Measurements from ENCODE around the gene MPZL3.
"Not testable (repeated sequence)": the region's sequence is repeated elsewhere in the genome, so short reads cannot be mapped to it uniquely, and the experiment has no call there.

MPZL3 gene

GRCh38 chr11:118212781-118213191, 39.4 kb downstream of the MPZL3 start:
- no peak for DNase-seq (ENCODE audit: low read depth)

DNA sequence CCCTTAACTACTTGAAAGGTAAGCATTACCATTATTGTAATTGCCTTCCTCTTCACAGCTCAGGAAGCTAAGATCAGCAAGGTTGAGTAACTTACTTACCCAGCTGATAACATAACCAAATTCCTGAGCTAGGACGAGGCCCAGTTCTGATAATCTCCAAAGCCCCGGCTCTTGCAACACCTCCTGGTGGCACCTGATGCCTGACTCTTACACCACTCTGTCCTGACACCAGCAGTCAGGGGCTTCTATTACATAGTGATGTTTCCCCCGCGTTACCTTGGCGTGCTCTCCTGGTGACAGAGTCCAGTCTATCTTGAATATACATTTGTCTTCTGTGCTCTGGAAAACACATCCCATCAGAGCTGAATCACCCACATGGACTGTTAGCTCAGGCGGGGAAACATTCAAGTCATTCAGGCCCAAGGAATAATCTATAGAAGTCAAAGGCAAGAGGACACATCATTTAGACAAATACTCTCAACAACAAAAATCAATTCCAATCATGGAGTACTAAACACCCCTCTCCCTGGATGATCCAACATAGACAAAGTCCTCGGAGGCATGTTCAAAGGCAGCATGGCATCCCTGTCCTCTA, 39.9 kb downstream of the MPZL3 start:
- no peak for DNase-seq (ENCODE audit: low read depth)

GRCh38 chr11:118211006-118211405, 41.2 kb downstream of the MPZL3 start:
- no peak for DNase-seq (ENCODE audit: low read depth)

DNA sequence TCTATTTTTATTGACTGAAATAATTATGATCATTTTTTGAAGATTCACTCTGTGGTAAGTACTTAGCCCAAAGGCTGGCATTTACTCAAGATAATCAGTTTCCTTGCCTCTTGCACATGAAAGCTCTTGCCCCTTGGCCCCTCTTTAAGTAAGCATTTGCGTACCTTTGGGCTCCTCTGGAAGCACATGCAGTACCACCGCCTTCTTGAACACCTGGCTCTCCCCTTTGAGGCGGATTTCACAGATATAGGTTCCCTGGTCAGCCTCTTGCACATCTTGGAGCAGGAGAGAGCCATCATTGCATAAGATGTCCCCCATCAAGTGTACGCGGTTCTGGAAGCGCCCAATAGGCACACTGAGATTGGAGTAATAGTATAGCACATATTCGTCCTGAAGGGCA, 41.8 kb downstream of the MPZL3 start:
- DNase-seq (ENCODE audit: low read depth) = no peak

GRCh38 chr11:118209033-118209432, 43.1 kb downstream of the MPZL3 start:
- DNase-seq (ENCODE audit: low read depth) = no peak

DNA sequence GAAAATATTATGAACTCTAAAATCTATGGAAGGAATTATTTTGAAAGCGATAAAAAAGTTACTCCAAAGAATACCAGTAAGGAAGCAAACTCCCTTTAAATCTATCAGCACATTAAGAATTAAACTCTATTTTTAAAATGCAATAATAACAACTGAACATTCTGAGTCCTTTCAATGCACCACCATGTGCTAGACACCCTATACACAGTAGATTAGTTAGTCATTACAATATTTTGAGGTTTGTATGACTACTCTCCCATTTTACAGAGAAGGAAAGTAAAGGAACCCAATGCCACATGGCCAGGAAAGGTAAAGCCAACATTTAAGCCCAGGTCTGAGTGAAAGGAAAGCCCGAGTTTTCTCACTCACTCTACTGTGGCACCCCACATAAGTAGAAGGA, 45.1 kb downstream of the MPZL3 start:
- DNase-seq (ENCODE audit: low read depth) = no peak

DNA sequence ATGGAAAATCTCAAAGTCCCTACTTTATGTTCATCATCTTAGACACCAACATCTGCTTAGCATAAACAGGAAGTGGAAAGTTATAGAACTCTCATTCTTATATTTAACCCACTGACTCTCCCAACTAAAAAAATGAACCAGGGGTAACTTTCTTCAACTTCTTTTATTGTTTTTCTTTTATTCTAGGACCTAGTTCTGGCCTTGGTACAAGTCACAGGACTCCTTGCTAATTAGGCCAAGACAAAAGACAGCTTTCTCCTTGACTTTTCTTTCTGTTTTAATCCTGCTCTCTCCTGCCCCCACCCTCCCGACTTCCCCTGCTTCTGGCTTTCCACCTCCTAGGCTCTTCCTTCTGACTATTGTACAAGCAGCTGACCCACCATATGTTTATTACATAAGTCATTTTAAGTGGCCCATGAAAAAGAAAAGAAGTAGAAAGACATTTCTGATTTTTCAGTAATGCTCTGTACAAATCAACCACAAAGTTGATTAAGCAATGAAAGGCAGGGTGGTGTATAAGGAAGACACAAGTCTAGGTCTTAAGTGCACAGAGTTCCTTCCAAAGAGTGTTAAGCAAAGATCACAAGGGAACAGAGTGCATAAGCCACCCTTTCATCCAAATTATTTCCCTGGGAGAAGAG, 45.7 kb downstream of the MPZL3 start:
- DNase-seq (ENCODE audit: low read depth) = no peak

GRCh38 chr11:118205606-118206378, 46.4 kb downstream of the MPZL3 start:
- no peak for DNase-seq (ENCODE audit: low read depth)

DNA sequence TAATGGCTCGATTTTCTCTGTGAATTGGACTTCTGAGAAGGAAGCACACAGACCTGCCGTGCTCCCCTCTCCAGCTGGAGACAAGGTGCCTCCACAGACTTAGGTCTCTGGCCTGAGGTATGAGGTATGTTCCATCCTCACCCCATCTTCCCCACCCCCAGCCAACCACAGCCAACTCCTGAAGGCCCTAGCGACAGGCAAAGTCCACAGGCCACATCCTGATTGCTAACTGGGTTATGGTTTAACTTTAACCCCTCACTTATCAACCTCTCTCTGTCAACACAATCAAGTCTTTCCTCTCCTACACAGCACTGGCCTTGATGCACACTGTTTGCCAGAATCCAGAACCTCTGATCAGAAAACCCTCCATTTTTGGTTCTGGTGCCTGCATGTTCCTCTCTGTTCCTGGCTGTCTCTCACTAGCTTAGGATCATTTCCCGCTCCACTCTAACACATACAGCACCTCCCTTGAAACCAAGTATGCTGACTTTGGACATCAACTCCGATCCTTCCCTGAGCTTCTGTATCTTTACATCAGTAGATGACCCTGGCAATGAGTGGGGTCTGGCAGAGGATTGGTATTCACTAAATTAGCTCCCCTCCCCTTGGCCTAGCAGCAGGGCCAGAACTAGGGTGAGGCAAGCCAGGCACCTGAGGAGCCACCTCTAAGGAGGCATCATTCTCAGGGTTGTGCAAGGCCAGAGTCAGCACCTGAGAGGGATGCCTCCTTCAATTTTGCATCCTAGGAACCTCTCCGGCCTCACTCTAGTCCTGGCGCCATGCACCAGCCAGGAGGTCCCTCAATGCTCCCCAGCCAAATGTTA, 49.4 kb downstream of the MPZL3 start:
- no peak for DNase-seq (ENCODE audit: low read depth)

DNA sequence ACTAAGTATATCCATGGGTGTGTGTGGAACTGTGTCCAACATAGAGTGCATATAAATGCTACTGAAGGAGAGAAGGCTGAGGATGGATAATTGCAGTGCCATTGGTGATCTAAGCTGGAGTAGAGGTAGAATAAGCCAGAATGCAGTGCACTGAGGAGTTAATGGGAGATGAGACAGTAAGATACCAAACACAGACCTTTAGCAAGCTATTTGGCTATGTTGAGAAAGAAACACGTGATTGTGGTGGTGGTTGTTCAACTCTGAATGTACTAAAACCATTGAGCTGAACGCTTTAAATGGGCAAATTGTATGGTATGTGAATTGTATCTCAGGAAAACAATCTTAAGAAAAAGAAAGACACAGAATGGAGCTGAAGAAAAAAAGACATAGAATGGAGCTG, 50.2 kb downstream of the MPZL3 start:
- no peak for DNase-seq (ENCODE audit: low read depth)

DNA sequence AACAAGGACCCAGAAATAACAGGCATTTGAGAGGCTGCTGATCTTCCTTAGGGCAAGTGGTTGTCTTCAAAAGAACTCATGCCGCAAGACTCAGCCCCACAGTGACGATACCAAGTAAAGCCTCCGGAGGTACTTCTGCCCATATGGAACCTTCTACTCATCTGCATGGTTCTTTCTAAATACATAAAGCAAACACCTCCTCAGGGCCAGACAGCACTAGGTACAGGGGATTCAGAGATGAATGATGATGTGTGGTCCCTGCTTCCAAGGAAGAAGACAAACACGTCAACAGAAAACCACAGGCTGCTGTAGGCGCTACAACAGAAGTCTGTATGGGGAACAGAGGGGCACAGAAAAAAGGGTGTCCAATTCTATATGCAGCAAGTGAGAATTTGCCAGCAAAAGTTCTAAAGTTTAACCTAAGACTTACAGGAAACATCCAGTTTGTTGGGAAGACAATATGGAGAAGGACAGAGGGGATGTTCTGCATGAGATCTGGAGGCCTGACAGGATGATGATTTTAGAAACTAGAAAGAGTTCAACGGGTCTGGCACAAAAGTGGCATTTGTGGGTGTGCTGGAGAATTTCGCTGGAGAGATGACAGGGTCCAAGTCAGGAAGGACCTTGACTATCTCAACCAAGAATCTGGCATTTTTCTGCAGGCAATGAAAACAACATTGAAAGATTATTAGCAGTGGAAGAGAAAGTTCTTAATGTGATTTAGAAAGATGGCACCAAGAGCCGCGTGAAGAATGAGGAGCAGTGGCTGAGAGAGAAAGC, 51.1 kb downstream of the MPZL3 start:
- no peak for DNase-seq (ENCODE audit: low read depth)

GRCh38 chr11:118200497-118200896, 51.7 kb downstream of the MPZL3 start:
- DNase-seq (ENCODE audit: low read depth) = no peak

GRCh38 chr11:118199135-118199534, 53.0 kb downstream of the MPZL3 start:
- no peak for DNase-seq (ENCODE audit: low read depth)

GRCh38 chr11:118198370-118198769, 53.8 kb downstream of the MPZL3 start:
- DNase-seq (ENCODE audit: low read depth) = peak; percentile 80

DNA sequence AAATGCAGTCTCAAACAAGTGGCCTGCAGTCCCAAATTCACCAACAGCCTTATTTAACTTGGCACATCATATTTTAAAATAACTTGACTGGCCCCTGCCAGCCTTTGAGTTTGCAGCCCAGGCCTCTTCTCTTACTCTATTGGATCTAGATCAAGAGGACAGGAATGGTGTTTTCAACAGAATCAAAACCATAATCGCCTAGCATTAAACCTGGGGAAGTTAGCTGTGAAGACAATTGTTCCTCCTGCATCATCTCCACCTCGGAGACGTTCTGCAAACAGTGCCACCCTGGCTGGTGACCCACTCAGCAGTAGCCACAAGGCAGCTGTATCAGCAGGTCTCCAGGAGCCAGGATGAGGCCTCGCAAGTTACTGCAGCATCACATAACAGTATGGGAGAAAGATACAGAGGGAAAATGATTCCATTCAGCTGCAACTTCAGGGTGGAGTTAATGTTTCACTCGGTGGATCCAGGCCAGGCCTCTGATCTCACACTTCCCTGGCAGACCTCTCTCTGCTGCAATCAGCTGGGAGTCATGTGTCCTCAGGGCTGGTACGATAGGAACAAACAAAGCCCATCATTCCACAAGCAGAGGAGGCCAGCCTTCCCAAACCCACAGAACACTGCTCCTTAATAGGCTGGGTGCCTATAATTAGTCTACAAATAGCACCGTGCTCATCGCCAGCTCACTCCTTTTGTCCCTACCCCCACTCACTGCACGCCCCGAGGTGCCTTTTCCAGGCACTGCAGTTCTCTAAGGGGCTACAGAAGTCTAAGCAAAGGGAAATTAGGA, 57.1 kb downstream of the MPZL3 start:
- DNase-seq (ENCODE audit: low read depth) = no peak

- DNase-seq (ENCODE audit: low read depth) = no peak
Measured at GRCh38 chr11:118193910-118194566, 58.1 kb downstream of the MPZL3 start.

DNA sequence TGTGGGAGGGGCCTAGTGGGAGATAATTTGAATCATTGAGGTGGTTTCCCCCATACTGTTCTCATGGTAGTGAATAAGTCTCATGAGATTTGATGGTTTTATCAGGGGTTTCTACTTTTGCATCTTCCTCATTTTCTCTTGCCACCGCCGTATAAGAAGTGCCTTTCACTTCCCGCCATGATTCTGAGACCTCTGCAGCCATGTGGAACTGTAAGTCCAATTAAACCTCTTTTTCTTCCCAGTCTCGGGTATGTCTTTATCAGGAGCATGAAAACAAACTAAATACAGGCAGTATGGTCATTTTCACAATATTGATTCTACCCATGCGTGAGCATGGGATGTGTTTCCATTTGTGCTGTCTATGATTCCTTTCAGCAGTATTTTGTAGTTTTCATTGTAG, 59.3 kb downstream of the MPZL3 start:
- not testable (repeated sequence) for DNase-seq (ENCODE audit: low read depth)

- not testable (repeated sequence) for DNase-seq (ENCODE audit: low read depth)
Measured at GRCh38 chr11:118190942-118191506, 61.1 kb downstream of the MPZL3 start.

- DNase-seq (ENCODE audit: low read depth) = no peak
Measured at GRCh38 chr11:118186346-118187107, 65.6 kb downstream of the MPZL3 start.

All from stimulated activated CD8-positive, alpha-beta memory T cell treated with anti-CD3 and anti-CD28 coated beads, Interleukin-15, amount 100 ng/mL, for 1 hour (primary cell).